IPS-18a (cell line): Measurements from ENCODE around the gene PEX5L.

ENCODE experiments used
- H3K27ac ChIP-seq: one replicate; pipeline ENCODE4 v1.5.1; 2013; ENCODE audit warnings: low read length
- H3K27me3 ChIP-seq: one replicate; pipeline ENCODE4 v1.6.1; 2013; ENCODE audit warnings: mild to moderate bottlenecking, low read length; ENCODE audit not compliant: control insufficient read depth, insufficient read depth
- H3K36me3 ChIP-seq: one replicate; pipeline ENCODE4 v1.6.1; 2013; ENCODE audit warnings: low read depth, low read length; ENCODE audit not compliant: control insufficient read depth
- H3K4me1 ChIP-seq: one replicate; pipeline ENCODE4 v1.6.1; 2013; ENCODE audit warnings: low read depth, low read length; ENCODE audit not compliant: control insufficient read depth
- H3K4me3 ChIP-seq: one replicate; pipeline ENCODE4 v1.5.1; 2013; ENCODE audit warnings: low read length
- H3K9ac ChIP-seq: one replicate; pipeline ENCODE4 v1.6.1; 2013; ENCODE audit warnings: mild to moderate bottlenecking, low read length, moderate library complexity
- H3K9me3 ChIP-seq: one replicate; pipeline ENCODE4 v1.6.1; 2013; ENCODE audit warnings: low read depth, low read length; ENCODE audit not compliant: control insufficient read depth

The PEX5L gene

DNA sequence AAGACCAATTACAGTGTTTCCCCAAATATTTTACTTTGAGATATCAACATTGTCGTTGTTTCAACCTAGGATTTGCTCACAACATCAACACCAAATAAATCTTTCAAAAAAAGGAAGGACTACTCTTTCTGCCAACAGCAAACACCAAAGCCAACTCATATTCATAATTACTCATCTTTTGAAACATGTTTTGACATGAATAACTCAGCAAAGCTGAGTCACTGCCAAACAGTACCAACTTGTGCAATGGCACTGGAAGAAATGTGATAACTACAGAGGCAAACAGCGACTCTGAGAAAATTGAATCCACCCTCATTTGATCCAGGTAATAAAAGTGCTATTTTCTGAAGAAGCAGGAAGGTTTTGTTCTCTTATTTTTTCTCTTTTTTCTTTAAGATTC lies 67.2 kb downstream of the PEX5L start:
- Histone ChIP-seq H3K4me1 (peaks cover 16% of the 10 kb centered on the region), H3K27ac (no peak overlapping the region), H3K9ac (no peak overlapping the region), H3K9me3 (no peaks in the 10 kb centered on the region), H3K27me3 (no peaks in the 10 kb centered on the region), H3K36me3 (no peaks in the 10 kb centered on the region), H3K4me3 (no peak overlapping the region)

DNA sequence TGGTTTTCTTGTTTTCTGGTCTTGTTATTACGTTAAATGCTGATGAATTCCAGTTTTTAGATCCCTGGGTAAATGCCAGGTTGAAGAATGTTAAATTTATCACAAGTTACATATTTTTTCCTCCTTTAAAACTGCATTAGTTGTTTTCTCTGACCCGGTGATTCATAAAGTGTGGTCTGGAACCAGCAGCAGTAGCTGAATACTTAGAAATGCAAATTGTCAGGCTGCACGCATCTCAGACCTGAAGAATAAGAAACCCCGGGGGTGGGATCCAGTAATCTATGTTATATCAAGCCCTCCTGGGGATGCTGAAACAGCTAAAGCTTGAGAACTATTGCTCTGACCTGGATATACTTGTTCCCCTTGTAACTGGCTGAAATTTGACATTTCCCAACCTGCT lies 69.1 kb downstream of the PEX5L start:
- Histone ChIP-seq H3K27me3 (no peaks in the 10 kb centered on the region), H3K27ac (no peak overlapping the region), H3K4me3 (no peak overlapping the region), H3K9me3 (no peaks in the 10 kb centered on the region), H3K9ac (no peak overlapping the region), H3K36me3 (no peaks in the 10 kb centered on the region), H3K4me1 (peaks cover 7% of the 10 kb centered on the region)

DNA sequence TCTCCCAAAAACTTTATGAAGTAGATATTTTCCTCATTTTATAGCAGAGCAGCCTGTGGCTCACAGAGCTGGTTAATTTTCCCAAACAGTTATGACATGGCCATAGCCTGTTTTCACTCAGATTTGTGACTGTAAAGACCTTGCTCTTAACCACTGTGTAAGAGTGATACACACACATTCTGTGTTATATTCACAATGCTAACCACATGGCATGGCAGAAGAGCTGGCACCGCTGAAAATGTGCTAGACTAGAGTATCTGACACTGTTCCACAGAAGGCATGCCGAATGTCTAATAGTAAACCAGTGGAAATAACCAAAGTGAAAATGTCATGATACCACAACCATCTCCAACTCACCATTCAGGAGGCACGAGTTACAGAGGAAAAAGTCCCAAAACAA lies 71.8 kb downstream of the PEX5L start:
- Histone ChIP-seq H3K27me3 (no peaks in the 10 kb centered on the region), H3K4me3 (no peak overlapping the region), H3K9me3 (no peaks in the 10 kb centered on the region), H3K27ac (no peak overlapping the region), H3K4me1 (peaks cover 7% of the 10 kb centered on the region), H3K36me3 (no peaks in the 10 kb centered on the region), H3K9ac (no peak overlapping the region)

GRCh38 chr3:179962629-179963387 lies 73.9 kb downstream of the PEX5L start:
- no peaks in the 10 kb centered on the region for H3K36me3 ChIP-seq
- H3K27me3 ChIP-seq: no peaks in the 10 kb centered on the region
- H3K4me1 ChIP-seq: peaks cover 5% of the 10 kb centered on the region
- no peak overlapping the region for H3K9ac ChIP-seq
- H3K4me3 ChIP-seq: no peak overlapping the region
- H3K27ac ChIP-seq: no peak overlapping the region
- no peaks in the 10 kb centered on the region for H3K9me3 ChIP-seq

DNA sequence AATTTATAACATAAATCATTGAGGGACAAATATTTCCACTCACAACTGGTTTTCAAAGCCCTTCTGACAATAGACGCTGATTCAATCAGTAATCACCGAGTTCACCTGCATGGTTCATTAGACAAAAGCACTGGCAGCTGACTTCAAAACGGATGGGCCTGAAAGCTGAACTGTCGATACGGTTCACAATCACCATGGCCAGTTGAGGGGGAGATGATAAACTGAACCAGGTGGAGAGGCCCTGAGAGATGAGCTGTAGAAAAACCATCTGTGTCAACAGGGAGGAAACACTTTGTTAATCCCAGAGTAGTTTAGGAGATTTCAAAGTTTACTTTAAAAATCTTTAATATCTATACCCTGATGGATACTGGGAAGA lies 75.0 kb downstream of the PEX5L start:
- H3K4me3 ChIP-seq: no peak overlapping the region

GRCh38 chr3:179961071-179961702 lies 75.5 kb downstream of the PEX5L start:
- Histone ChIP-seq H3K36me3 (no peaks in the 10 kb centered on the region), H3K27ac (no peak overlapping the region), H3K27me3 (no peaks in the 10 kb centered on the region), H3K9me3 (no peaks in the 10 kb centered on the region), H3K9ac (no peak overlapping the region), H3K4me3 (no peak overlapping the region), H3K4me1 (no peaks in the 10 kb centered on the region)

More for the DNA sequence above, 75.0 kb downstream of the PEX5L start:
- no peaks in the 10 kb centered on the region for H3K27me3 ChIP-seq
- H3K9ac ChIP-seq: no peak overlapping the region
- H3K36me3 ChIP-seq: no peaks in the 10 kb centered on the region
- no peak overlapping the region for H3K27ac ChIP-seq
- no peaks in the 10 kb centered on the region for H3K9me3 ChIP-seq
- H3K4me1 ChIP-seq: no peaks in the 10 kb centered on the region

GRCh38 chr3:179958759-179959158 lies 78.0 kb downstream of the PEX5L start:
- Histone ChIP-seq H3K4me1 (no peaks in the 10 kb centered on the region), H3K9ac (no peak overlapping the region), H3K36me3 (no peaks in the 10 kb centered on the region), H3K4me3 (no peak overlapping the region), H3K9me3 (no peaks in the 10 kb centered on the region), H3K27ac (no peak overlapping the region), H3K27me3 (no peaks in the 10 kb centered on the region)

GRCh38 chr3:179958143-179958542 lies 78.6 kb downstream of the PEX5L start:
- no peak overlapping the region for H3K4me3 ChIP-seq
- H3K27ac ChIP-seq: no peak overlapping the region
- no peaks in the 10 kb centered on the region for H3K27me3 ChIP-seq
- no peak overlapping the region for H3K9ac ChIP-seq
- no peaks in the 10 kb centered on the region for H3K36me3 ChIP-seq
- no peaks in the 10 kb centered on the region for H3K4me1 ChIP-seq
- no peaks in the 10 kb centered on the region for H3K9me3 ChIP-seq

DNA sequence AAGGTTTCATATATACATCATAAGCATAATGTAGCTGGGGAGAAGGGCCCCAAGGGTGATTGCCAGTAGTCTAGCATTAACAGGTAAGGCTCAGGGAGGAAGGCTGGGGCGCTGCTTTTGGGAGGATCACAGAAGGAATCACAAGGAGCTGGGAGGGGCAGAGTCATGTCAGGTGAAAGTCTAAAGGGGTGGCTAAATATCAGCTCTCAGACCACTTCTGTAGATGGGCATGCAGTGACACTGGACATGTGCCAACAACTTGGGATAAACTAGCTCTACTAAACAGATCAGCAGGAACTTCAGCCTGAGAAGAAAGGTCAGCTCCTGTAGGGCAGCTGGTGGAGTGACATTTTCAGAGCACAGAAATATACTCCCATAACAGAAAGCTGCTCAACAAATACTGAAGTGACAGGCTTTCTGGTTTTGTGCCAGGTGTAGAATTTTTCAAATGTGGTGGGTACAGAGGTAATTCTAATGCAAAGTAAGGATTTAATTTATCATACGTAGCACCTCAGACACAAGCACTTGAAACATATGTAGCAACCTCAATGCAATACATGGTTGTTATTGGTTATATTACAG lies 79.4 kb downstream of the PEX5L start:
- Histone ChIP-seq H3K9ac (no peak overlapping the region), H3K27me3 (no peaks in the 10 kb centered on the region), H3K9me3 (no peaks in the 10 kb centered on the region), H3K4me1 (no peaks in the 10 kb centered on the region), H3K36me3 (no peaks in the 10 kb centered on the region), H3K27ac (no peak overlapping the region), H3K4me3 (no peak overlapping the region)

DNA sequence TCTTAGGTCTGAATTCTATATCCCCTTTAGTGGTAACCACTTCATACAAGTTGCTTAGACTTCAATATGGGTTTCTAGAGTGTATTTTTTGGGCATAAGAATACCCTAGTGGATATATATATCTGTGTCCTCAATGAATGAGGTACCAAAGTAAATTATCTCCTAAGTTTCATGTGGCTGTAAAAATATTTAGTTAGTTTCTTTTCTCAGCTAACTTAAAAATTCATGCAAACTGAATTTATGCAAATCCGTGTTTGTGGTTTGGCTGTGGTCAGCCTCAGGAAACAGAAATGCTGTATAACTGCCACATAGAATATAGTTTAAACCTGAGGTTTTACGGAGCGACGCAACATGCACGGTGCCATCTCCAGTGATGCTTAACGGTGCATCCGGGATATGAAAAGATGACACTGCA lies 80.3 kb downstream of the PEX5L start:
- no peaks in the 10 kb centered on the region for H3K36me3 ChIP-seq
- H3K9ac ChIP-seq: no peak overlapping the region
- H3K9me3 ChIP-seq: no peaks in the 10 kb centered on the region
- no peak overlapping the region for H3K27ac ChIP-seq
- no peaks in the 10 kb centered on the region for H3K4me1 ChIP-seq
- H3K4me3 ChIP-seq: no peak overlapping the region
- no peaks in the 10 kb centered on the region for H3K27me3 ChIP-seq

- no peaks in the 10 kb centered on the region for H3K9me3 ChIP-seq
- no peak overlapping the region for H3K27ac ChIP-seq
- H3K4me3 ChIP-seq: no peak overlapping the region
- H3K4me1 ChIP-seq: peaks cover under 1% of the 10 kb centered on the region
- no peak overlapping the region for H3K9ac ChIP-seq
- no peaks in the 10 kb centered on the region for H3K27me3 ChIP-seq
- H3K36me3 ChIP-seq: no peaks in the 10 kb centered on the region
Observed at GRCh38 chr3:179955809-179956208, 80.9 kb downstream of the PEX5L start.

GRCh38 chr3:179955286-179955685 lies 81.5 kb downstream of the PEX5L start:
- Histone ChIP-seq H3K27me3 (no peaks in the 10 kb centered on the region), H3K27ac (no peak overlapping the region), H3K9me3 (no peaks in the 10 kb centered on the region), H3K4me3 (no peak overlapping the region), H3K9ac (no peak overlapping the region), H3K36me3 (no peaks in the 10 kb centered on the region), H3K4me1 (peaks cover 5% of the 10 kb centered on the region)
